DND-41 (cell line): ENCODE results near the gene SEC24C.

Experiments
- ATAC-seq: fragments of 200-7000 bp; cut with Tn5 transposase; 3 replicates; pipeline ENCODE4 v1.9.1; 2021; ENCODE audit warnings: low read depth; ENCODE audit not compliant: insufficient read depth
- DNase-seq: peaks from one replicate; pipeline ENCODE4 v3.0.0-alpha.2; 2020
- H2AFZ ChIP-seq: 2 replicates; pipeline ENCODE4 v1.6.0; 2012; ENCODE audit warnings: low read depth, low read length
- H3K27ac ChIP-seq: 2 replicates; pipeline ENCODE4 v1.5.1; 2012; ENCODE audit warnings: low read length, inconsistent platforms
- H3K27me3 ChIP-seq: fragments of 200-600 bp; sonication (generic); 2 replicates; pipeline ENCODE4 v1.6.0; 2012; ENCODE audit warnings: low read length, mild to moderate bottlenecking, inconsistent platforms; ENCODE audit not compliant: insufficient read depth, poor library complexity
- H3K36me3 ChIP-seq: 2 replicates; pipeline ENCODE4 v1.5.1; 2012; ENCODE audit warnings: low read length, inconsistent platforms; ENCODE audit not compliant: insufficient read depth
- H3K4me1 ChIP-seq: 2 replicates; pipeline ENCODE4 v1.5.1; 2012; ENCODE audit warnings: mild to moderate bottlenecking, low read length; ENCODE audit not compliant: insufficient read depth
- H3K4me2 ChIP-seq: 2 replicates; pipeline ENCODE4 v1.6.0; 2012; ENCODE audit warnings: mild to moderate bottlenecking, moderate library complexity, low read length, inconsistent platforms; ENCODE audit not compliant: insufficient read depth
- H3K4me3 ChIP-seq, 2 experiments: fragments of 200-600 bp in 1 of 2; shearing (Covaris generic) in 1 of 2; 2 replicates each; pipeline ENCODE4 v1.5.1; 2012 to 2016; ENCODE audit warnings: inconsistent platforms in 2 of 2, low read length in 2 of 2, mild to moderate bottlenecking in 2 of 2, low read depth in 1 of 2, moderate library complexity in 1 of 2
- H3K79me2 ChIP-seq: 2 replicates; pipeline ENCODE4 v1.6.0; 2012; ENCODE audit warnings: low read length, inconsistent platforms; ENCODE audit not compliant: insufficient read depth
- H3K9ac ChIP-seq: 2 replicates; pipeline ENCODE4 v1.6.0; 2012; ENCODE audit warnings: low read depth, mild to moderate bottlenecking, inconsistent platforms, low read length, moderate library complexity
- H3K9me3 ChIP-seq: 2 replicates; pipeline ENCODE4 v1.5.1; 2012; ENCODE audit warnings: low read length, moderate library complexity, mild to moderate bottlenecking, inconsistent platforms; ENCODE audit not compliant: insufficient read depth, severe bottlenecking
- H4K20me1 ChIP-seq: 2 replicates; pipeline ENCODE4 v1.6.0; 2012; ENCODE audit warnings: low read length; ENCODE audit not compliant: insufficient read depth
- EZH2 ChIP-seq: IDR thresholded peaks from 3 replicates; pipeline ENCODE4 v1.6.1; 2012; ENCODE audit warnings: borderline replicate concordance, low read depth, mild to moderate bottlenecking, moderate library complexity, low read length, inconsistent platforms; ENCODE audit not compliant: severe bottlenecking
- TF ChIP-seq, protein P1 (sequence below): IDR thresholded peaks from 2 replicates; pipeline ENCODE4 v1.5.1; 2012; ENCODE audit warnings: borderline replicate concordance, low read length, moderate library complexity, mild to moderate bottlenecking; ENCODE audit not compliant: poor library complexity, severe bottlenecking; ENCODE audit errors: extremely low read depth

SEC24C gene

DNA sequence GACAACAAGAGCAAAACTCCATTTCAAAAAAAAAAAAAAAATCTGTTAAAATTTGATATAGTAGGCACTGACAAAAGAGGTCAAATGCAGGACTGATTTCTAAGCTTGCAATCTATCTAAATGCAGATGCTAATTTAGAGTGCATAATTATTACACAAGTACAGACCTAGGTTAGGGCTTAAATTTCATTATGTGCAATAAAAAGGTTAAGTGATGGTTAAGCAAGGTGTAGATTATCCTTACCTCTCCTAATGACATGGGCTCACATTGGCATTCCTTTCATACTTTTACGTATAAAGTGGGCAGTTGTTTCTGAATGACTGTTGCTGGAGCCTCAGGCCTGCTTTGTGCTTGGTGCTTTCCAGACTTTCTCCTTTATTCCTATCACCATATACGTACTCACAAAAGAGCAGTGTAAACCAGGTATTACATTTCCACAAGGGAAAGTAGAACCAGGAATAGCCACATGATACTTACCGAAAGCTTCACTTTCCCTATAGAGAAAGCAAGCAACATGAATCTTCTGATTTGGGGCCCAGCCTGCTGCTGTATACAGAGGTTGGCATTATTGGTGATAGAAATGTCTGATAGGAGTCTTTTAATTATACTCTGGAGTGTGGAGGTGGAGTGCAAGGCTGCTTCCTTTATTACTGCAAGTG lies 35.5 kb downstream of the SEC24C start:
- H3K4me2 ChIP-seq, result peak overlapping the region; percentile 70
- peaks cover 85% of the 10 kb centered on the region for H3K79me2 ChIP-seq
- peaks cover 45% of the 10 kb centered on the region for H3K36me3 ChIP-seq
- H3K27ac ChIP-seq, result no peak overlapping the region
- H4K20me1 ChIP-seq, result peaks cover 2% of the 10 kb centered on the region; the same call in 1 of the 2 replicates
- no peak for DNase-seq
- no peaks in the 10 kb centered on the region for H3K27me3 ChIP-seq
- TF ChIP-seq EZH2, result no peak
- TF ChIP-seq, protein P1, sequence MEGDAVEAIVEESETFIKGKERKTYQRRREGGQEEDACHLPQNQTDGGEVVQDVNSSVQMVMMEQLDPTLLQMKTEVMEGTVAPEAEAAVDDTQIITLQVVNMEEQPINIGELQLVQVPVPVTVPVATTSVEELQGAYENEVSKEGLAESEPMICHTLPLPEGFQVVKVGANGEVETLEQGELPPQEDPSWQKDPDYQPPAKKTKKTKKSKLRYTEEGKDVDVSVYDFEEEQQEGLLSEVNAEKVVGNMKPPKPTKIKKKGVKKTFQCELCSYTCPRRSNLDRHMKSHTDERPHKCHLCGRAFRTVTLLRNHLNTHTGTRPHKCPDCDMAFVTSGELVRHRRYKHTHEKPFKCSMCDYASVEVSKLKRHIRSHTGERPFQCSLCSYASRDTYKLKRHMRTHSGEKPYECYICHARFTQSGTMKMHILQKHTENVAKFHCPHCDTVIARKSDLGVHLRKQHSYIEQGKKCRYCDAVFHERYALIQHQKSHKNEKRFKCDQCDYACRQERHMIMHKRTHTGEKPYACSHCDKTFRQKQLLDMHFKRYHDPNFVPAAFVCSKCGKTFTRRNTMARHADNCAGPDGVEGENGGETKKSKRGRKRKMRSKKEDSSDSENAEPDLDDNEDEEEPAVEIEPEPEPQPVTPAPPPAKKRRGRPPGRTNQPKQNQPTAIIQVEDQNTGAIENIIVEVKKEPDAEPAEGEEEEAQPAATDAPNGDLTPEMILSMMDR, result no peak
- no peaks in the 10 kb centered on the region for H3K9me3 ChIP-seq
- ATAC-seq, result no peak
- no peak overlapping the region for H2AFZ ChIP-seq
- H3K9ac ChIP-seq, result no peak overlapping the region
- H3K4me1 ChIP-seq, result peaks cover 64% of the 10 kb centered on the region
- H3K4me3 ChIP-seq, result no peak overlapping the region

DNA sequence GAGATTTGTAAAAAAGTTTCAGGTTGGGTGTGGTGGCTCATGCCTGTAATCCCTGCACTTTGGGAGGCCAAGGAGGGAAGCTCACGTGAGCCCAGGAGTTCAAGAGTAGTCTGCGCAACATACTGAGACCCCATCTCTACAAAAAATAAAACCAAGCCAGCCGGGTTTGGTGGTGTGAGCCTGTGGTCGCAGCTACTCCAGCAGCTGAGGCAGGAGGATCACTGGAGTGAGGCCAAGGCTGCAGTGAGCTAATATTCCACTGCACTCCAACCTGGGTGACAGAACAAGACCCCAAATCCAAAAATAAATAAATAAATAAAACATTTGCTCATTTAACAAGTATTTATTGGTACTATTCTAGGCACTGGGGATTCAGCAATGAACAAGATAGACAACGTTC lies 36.1 kb downstream of the SEC24C start:
- Histone ChIP-seq H3K9ac (peak overlapping the region; percentile 78), H3K27ac (no peak overlapping the region)
- no peak for ATAC-seq

DNA sequence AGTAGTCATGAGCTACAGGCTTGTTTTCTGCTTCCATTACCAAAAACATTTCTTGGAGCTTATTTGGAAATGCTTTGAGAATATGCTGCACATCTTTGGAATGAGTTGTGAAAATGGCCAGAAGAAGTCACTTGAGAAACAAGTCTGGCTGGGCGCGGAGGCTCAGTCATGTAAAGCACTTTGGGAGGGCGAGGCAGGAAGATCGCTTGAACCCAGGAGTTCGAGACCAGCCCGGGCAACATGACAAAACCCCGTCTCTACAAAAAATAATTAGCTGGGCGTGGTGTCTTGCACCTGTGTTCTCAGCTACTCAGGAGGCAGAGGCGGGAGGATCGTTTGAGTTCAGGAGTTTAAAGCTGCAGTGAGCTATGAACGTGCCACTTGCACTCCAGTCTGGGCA lies 36.8 kb downstream of the SEC24C start:
- peak overlapping the region; percentile 70 for H3K4me2 ChIP-seq
- H3K27ac ChIP-seq, result peak overlapping the region; percentile 80
- no peak for ATAC-seq
- H3K79me2 ChIP-seq, result peaks cover 78% of the 10 kb centered on the region
- H3K4me1 ChIP-seq, result peaks cover 57% of the 10 kb centered on the region
- H4K20me1 ChIP-seq, result 0 out of 2 replicates have a peak, but pooled peaks cover 2% of the 10 kb centered on the region
- H3K36me3 ChIP-seq, result peaks cover 35% of the 10 kb centered on the region
- H3K9ac ChIP-seq, result peak overlapping the region; percentile 78
- TF ChIP-seq EZH2, result no peak
- TF ChIP-seq, protein P1, result no peak
- H3K27me3 ChIP-seq, result no peaks in the 10 kb centered on the region
- H3K9me3 ChIP-seq, result no peaks in the 10 kb centered on the region
- DNase-seq, result no peak
- peak overlapping the region; percentile 57 for H2AFZ ChIP-seq
- peak overlapping the region; percentile 80 to 86 for H3K4me3 ChIP-seq

More for the DNA sequence above, 36.1 kb downstream of the SEC24C start:
- Histone ChIP-seq H3K27me3 (no peaks in the 10 kb centered on the region), H3K36me3 (peaks cover 41% of the 10 kb centered on the region), H2AFZ (no peak overlapping the region), H3K9me3 (no peaks in the 10 kb centered on the region), H3K79me2 (peaks cover 80% of the 10 kb centered on the region), H3K4me1 (peaks cover 62% of the 10 kb centered on the region), H3K4me2 (peak overlapping the region; percentile 70), H3K4me3 (peak overlapping the region in 1 of 2 experiments; percentile 86; a peak in 2 of 4 replicates), H4K20me1 (0 out of 2 replicates have a peak, but pooled peaks cover 2% of the 10 kb centered on the region)
- TF ChIP-seq, protein P1, result no peak
- DNase-seq, result no peak
